Fibroblast of lung (primary cell): ENCODE data around the gene IKBKE. TPM values are rescaled to one million over a fixed set of nuclear protein-coding genes. Genes with fewer than 3 reads are reported as not detected.

Experiments used
- DNase-seq, 2 donors: peaks; one replicate each; pipeline versions ENCODE4 v3.0.0 to v3.0.0-alpha.2; 2010; ENCODE audit warnings: low read depth in 2 of 2
- H2AFZ ChIP-seq: 2 replicates; pipeline ENCODE4 v1.5.1; 2012; ENCODE audit warnings: low read length, control low read depth, inconsistent platforms
- H3K27ac ChIP-seq: 2 replicates; pipeline ENCODE4 v1.5.1; 2011; ENCODE audit warnings: low read length, control low read depth; ENCODE audit not compliant: insufficient read depth
- H3K27me3 ChIP-seq: 2 replicates; pipeline ENCODE4 v1.5.1; 2011; ENCODE audit warnings: mild to moderate bottlenecking, low read length; ENCODE audit not compliant: control insufficient read depth, insufficient read depth
- H3K36me3 ChIP-seq: 2 replicates; pipeline ENCODE4 v1.5.1; 2011; ENCODE audit warnings: low read length; ENCODE audit not compliant: control insufficient read depth, insufficient read depth
- H3K4me1 ChIP-seq: 2 replicates; pipeline ENCODE4 v1.5.1; 2011; ENCODE audit warnings: low read length; ENCODE audit not compliant: control insufficient read depth, insufficient read depth; ENCODE audit errors: extremely low read depth
- H3K4me2 ChIP-seq: 2 replicates; pipeline ENCODE4 v1.5.1; 2011; ENCODE audit warnings: low read length, control low read depth; ENCODE audit not compliant: insufficient read depth; ENCODE audit errors: extremely low read depth
- H3K4me3 ChIP-seq, 4 experiments: fragments of 200-600 bp in 1 of 4; sonication (generic) in 1 of 4; replicated peaks in 1 of 4; 2 replicates each; pipeline ENCODE4 v1.5.1; 2011 to 2016; ENCODE audit warnings: low read length in 4 of 4, low read depth in 3 of 4, mild to moderate bottlenecking in 3 of 4, control low read depth in 2 of 4, inconsistent platforms in 1 of 4, mixed read lengths in 1 of 4; ENCODE audit not compliant: insufficient read depth in 1 of 4; ENCODE audit errors: control extremely low read depth in 1 of 4
- H3K79me2 ChIP-seq: 2 replicates; pipeline ENCODE4 v1.5.1; 2012; ENCODE audit warnings: mild to moderate bottlenecking, low read length, inconsistent platforms; ENCODE audit not compliant: control insufficient read depth, insufficient read depth
- H3K9ac ChIP-seq: 2 replicates; pipeline ENCODE4 v1.5.1; 2011; ENCODE audit warnings: mild to moderate bottlenecking, low read length, control low read depth; ENCODE audit not compliant: insufficient read depth
- H3K9me3 ChIP-seq: 2 replicates; pipeline ENCODE4 v1.5.1; 2012; ENCODE audit warnings: low read depth, low read length; ENCODE audit not compliant: control insufficient read depth, insufficient read depth
- H4K20me1 ChIP-seq: 2 replicates; pipeline ENCODE4 v1.5.1; 2011; ENCODE audit warnings: low read length; ENCODE audit not compliant: control insufficient read depth, insufficient read depth; ENCODE audit errors: extremely low read depth
- CTCF ChIP-seq, 2 donors: IDR thresholded peaks in 1 of 2; conservative IDR thresholded peaks in 1 of 2; 1 replicate in 1 of 2; 2 replicates in 1 of 2; pipeline ENCODE4 v1.5.1; 2011 to 2012; ENCODE audit warnings: low read length in 2 of 2, control low read depth in 1 of 2, inconsistent platforms in 1 of 2, low read depth in 1 of 2, mild to moderate bottlenecking in 1 of 2
- EZH2 ChIP-seq: IDR thresholded peaks from 2 replicates; pipeline ENCODE4 v1.5.1; 2012; ENCODE audit warnings: low read length, control low read depth, mild to moderate bottlenecking; ENCODE audit errors: missing control alignments
- polyA plus RNA-seq, 2 donors: library from polyadenylated mRNA; depleted of rRNA in 1 of 2; stranded (reverse) in 1 of 2; unstranded in 1 of 2; fragments of >200 nt; gene quantifications; 2 replicates each; pipeline ENCODE4 v1.2.1, GENCODE V29; 2011 to 2012; ENCODE audit warnings: missing spikeins in 1 of 2
- total RNA-seq: library from RNA; depleted of rRNA; stranded (reverse); fragments of >200 nt; gene quantifications from 2 replicates; pipeline ENCODE4 v1.2.1, GENCODE V29; 2014

Gene IKBKE
- total and polyA plus RNA-seq, 2 donors (not counting 1 experiment from before 2014, with no cell fraction given) = 9.6 to 12.4 TPM

GRCh38 chr1:206514813-206515387 lies 44.6 kb downstream of the IKBKE start:
- DNase-seq = peak in 1 of 2 donors; percentile 19
- TF ChIP-seq CTCF (conservative IDR thresholded peaks at IDR 0.05 in 1 of 2, IDR thresholded peaks at IDR 0.05 in 1 of 2; ENCODE audit: low read depth in 1 of 2, low read length in 2 of 2) (no peak), EZH2 (no peak)
- Histone ChIP-seq H3K79me2 (no peaks in the 10 kb centered on the region), H3K4me2 (no peak overlapping the region), H3K9me3 (no peaks in the 10 kb centered on the region), H3K27me3 (no peaks in the 10 kb centered on the region), H3K9ac (no peak overlapping the region), H3K36me3 (no peaks in the 10 kb centered on the region), H3K4me3 (no peak overlapping the region), H4K20me1 (no peaks in the 10 kb centered on the region), H2AFZ (no peak overlapping the region), H3K27ac (no peak overlapping the region), H3K4me1 (peaks cover 21% of the 10 kb centered on the region)

GRCh38 chr1:206516728-206516990 lies 46.4 kb downstream of the IKBKE start:
- no peak overlapping the region for H2AFZ ChIP-seq
- TF ChIP-seq CTCF (conservative IDR thresholded peaks at IDR 0.05 in 1 of 2, IDR thresholded peaks at IDR 0.05 in 1 of 2; ENCODE audit: low read depth in 1 of 2, low read length in 2 of 2) (no peak), EZH2 (no peak)
- DNase-seq = no peak
- H3K9ac ChIP-seq = no peak overlapping the region
- H3K36me3 ChIP-seq = no peaks in the 10 kb centered on the region
- H3K79me2 ChIP-seq = no peaks in the 10 kb centered on the region
- peaks cover 21% of the 10 kb centered on the region for H3K4me1 ChIP-seq
- no peak overlapping the region for H3K4me3 ChIP-seq
- no peaks in the 10 kb centered on the region for H3K9me3 ChIP-seq
- H3K4me2 ChIP-seq = no peak overlapping the region
- H3K27ac ChIP-seq = no peak overlapping the region
- H3K27me3 ChIP-seq = no peaks in the 10 kb centered on the region
- H4K20me1 ChIP-seq = no peaks in the 10 kb centered on the region

GRCh38 chr1:206517784-206518183 lies 47.5 kb downstream of the IKBKE start:
- no peak for DNase-seq
- Histone ChIP-seq H3K36me3 (no peaks in the 10 kb centered on the region), H3K4me2 (no peak overlapping the region)

More at GRCh38 chr1:206517784-206518183, 47.5 kb downstream of the IKBKE start:
- Histone ChIP-seq H3K4me3 (no peak overlapping the region), H3K9me3 (no peaks in the 10 kb centered on the region), H3K4me1 (peaks cover 14% of the 10 kb centered on the region), H4K20me1 (no peaks in the 10 kb centered on the region), H3K27ac (no peak overlapping the region), H3K27me3 (no peaks in the 10 kb centered on the region), H2AFZ (no peak overlapping the region), H3K79me2 (no peaks in the 10 kb centered on the region), H3K9ac (no peak overlapping the region)
- no peak for TF ChIP-seq EZH2
- no peak for TF ChIP-seq CTCF (conservative IDR thresholded peaks at IDR 0.05 in 1 of 2, IDR thresholded peaks at IDR 0.05 in 1 of 2; ENCODE audit: low read depth in 1 of 2, low read length in 2 of 2)
